Non-pigmented ciliary epithelial cell (primary cell): ENCODE measurements around the gene CLRN1.
"Not testable (repeated sequence)": the region's sequence is repeated elsewhere in the genome, so short reads cannot be mapped to it uniquely, and the experiment has no call there.

Experiments
- DNase-seq: peaks from one replicate; pipeline ENCODE4 v3.0.0-alpha.2; 2010; ENCODE audit warnings: low read depth

The CLRN1 gene

GRCh38 chr3:150972366-150973071 lies at the start of gene CLRN1:
TSS of gene CLRN1 (minus strand) at chr3:150972727. CDS start at chr3:150972708, 19 bp downstream.
- no peak for DNase-seq

DNA sequence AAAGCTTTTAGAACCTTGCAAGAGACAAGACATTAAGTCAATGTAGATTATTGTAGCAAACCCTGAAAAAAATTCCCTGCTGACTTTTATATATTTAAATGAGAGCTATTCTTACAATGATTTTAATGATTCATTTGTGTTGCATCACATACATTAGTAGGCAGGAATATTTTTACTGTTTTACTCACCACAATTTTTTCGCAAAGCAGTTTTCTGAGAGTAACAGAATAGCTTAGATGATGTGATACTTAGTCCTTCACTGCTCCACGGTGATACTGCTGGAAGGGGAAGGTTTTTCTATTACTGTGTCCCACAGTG lies 43.9 kb upstream of the CLRN1 start:
- no peak for DNase-seq

DNA sequence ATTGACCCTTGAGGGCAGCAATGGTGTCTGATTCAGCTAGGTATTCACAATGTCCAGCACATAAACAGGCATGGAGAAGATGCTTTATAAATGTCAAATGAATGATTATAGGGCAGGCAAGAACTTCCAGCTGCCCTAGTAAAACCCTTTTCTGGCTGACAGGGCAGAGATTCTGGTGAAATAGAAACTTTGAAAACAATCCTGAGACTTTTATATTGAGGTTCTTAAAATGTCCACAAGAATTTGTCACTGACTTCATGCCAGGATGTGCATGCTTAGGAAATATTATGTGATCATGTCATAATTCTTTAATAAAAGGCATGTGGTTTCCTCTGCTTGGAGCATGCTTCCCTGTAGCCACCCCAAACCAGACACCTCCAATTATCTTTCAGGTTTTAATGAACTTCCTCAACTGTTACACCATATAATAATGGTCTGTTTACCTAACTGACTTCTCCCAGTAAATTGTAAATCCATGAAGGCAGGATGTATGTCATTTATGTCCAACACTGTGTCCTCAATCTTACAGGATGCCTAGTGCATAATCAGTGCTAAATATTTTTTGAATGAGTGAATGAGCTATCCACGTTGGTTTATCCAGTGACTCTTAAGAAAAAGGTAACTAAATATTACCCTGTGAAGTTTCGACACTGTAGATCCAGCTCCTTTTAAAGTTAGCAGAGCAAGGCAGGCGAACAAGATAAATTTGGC lies 43.4 kb upstream of the CLRN1 start:
- DNase-seq, result no peak

- DNase-seq, result no peak
These were observed 42.7 kb upstream of the CLRN1 start for GRCh38 chr3:151015181-151015580.

DNA sequence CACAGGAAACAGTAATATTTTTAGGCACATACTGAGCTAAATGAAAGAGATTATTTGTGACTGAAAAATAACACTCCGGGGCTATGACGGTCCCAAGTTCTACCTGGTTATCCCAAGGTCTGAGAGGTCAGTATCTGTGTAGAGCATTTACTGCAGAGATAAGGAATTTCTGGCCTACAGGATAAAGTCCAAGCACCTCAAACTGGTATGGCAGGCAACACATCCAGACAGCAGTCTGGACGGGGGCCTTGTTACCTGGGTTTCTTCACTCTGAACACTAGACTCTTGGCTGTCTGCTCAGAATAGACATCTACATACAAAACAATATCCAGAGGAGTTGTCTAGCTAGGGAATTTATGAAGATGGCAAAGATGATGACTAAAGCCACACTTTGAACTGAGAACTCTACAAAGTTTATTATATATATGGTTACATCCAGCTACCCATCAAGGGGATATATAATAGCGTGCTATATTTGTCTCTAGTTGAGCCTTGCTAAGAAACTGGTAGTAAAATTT lies 42.0 kb upstream of the CLRN1 start:
- no peak for DNase-seq

- no peak for DNase-seq
These were observed 40.2 kb upstream of the CLRN1 start for GRCh38 chr3:151012753-151013152.

DNA sequence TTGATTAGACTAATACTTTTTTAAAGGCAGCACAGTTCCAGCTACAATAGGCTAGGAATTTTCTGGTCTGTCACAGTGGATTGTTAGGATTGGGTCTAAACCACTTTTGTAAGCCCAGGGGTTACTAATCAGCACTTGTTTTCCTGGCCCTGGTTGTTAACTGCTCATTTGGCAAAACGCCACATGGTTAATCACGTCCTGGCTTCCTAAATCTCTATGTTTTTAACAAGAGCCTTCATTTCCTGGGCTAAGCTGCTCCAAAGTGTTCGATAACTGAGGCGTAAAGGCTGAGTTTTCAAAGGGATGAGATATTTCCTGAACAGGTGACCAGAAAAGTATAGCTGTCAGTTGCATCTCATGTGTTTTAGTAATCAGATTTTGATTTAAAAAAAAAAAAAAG lies 38.9 kb upstream of the CLRN1 start:
- DNase-seq, result peak; percentile 24

DNA sequence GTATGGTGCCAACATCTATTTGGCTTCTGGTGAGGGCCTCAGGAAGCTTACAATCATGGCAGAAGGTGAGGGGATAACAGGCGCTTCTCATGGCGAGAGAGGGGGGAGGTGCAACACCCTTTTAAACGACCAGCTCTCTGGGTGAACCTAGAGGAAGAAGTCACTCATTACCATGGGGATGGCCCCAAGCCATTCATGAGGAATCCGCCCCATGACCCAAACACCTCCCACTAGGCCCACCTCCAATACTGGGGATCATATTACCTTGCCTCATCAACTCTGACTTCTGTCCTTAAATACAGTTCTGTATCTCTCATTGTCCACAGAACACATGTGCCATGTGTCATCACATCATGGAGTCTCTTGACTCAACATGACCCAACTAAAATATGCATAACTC lies 37.5 kb upstream of the CLRN1 start:
- no peak for DNase-seq

GRCh38 chr3:151009430-151009829 lies 36.9 kb upstream of the CLRN1 start:
- no peak for DNase-seq

- DNase-seq, result peak; percentile 23
These were observed 36.2 kb upstream of the CLRN1 start for GRCh38 chr3:151008699-151009098.

DNA sequence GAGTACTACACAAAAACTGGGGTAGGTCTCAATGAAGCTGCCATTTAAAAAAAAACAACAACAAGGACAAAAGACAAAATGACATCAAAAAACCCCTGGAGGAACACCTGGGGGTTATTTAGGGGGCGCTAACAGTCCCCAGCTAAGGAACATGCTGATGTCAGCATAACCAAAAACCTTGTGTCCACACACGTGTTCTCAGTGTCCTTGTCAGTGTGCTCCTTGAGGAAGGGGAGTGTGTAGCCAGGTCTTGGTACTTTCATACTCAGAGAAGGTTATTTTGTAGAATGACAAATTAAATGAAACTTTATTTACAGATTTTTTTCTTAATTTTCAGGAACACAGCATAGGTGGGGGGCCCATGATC lies 31.2 kb upstream of the CLRN1 start:
- no peak for DNase-seq

DNA sequence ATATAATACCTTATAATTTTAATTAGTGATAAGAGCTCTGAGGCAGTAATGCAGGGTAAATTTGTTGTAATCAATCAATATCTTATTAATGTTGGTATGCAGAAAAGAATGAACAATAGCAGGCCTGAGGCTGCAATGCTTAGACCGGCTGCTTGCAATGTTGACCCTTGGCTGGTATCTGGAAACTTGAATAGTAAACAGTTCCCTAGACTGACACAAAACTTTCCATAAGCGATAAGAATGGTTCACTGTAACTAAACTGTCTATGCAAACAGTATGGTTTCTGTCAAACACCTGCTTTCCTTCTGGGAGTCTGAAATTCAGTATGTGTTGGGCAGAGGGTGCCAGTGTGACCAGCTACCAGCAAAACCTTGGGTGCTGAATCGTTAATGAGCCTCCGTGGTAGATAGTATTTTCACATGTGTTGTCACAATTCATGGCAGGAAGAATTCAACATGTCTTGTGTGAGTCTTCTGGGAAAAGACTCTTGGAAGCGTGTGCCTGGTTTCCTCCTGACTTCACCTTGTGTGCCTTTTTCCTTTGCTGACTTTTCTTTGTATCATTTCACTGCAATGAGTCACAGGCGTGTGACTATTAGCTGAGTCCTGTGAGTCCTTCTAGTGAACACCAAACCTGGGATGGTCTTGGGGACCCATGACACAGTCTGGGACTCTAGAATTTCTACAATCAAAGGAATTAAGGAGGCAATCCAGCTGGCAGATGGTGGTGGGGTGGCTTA lies 30.7 kb upstream of the CLRN1 start:
- DNase-seq, result peak; percentile 26

GRCh38 chr3:151002003-151002981 lies 29.8 kb upstream of the CLRN1 start:
- DNase-seq, result no peak

DNA sequence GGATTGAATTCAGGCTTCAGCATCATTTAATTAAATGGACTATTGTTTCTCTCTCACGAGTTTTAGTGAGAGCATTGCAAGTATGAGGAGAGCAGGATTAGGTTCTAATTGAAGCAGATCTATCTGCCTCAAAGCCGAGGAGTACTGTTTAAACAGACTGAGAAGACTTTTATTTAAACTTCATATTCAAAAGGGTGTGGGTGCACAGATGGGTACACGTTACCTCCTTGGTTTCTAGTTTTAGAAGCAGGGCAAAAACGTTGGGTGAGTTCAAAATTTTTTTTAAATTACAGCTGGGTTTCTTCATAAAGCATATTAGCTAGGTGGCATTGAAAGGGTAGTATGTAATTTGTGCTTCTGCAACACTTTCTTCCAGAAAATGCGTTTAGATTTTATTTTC lies 26.5 kb upstream of the CLRN1 start:
- DNase-seq, result no peak

DNA sequence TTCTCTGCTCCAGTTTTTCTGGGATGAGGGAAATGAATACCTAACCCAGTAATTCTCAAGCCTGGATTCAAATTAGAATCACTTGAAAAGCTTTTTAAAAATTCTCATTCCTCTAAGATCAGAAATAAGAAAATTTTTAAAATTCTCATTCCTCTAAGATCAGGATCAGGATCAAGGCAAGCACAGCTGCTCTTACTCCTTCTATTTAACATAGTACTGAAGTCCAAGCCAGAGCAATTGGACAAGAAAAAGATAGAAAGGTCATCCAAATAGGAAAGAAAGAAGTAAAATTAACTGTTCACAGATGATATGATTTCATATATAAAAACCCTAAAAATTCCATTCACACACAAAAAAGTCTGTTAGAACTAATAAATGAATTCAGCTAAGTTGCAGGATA lies 24.2 kb upstream of the CLRN1 start:
- no peak for DNase-seq

DNA sequence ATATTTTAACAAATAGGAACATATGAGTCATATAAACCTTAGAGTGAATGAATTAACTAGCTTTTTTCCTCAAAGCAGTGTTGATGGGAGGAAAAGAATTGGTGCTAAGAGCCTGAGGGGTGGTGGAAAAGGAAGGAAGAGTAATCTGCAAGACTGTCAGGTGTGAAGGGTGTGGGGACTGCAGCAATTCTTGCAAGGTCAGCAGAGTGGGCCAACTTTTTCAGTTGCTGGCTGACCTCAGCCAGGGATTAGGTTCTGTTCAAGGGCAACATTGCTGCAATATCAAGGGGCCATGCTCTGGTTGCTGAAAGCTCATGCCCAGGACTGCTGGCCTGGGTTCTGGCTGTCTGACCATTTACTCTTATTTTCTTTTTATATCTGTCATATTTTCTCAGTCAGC lies 23.0 kb upstream of the CLRN1 start:
- DNase-seq, result no peak

DNA sequence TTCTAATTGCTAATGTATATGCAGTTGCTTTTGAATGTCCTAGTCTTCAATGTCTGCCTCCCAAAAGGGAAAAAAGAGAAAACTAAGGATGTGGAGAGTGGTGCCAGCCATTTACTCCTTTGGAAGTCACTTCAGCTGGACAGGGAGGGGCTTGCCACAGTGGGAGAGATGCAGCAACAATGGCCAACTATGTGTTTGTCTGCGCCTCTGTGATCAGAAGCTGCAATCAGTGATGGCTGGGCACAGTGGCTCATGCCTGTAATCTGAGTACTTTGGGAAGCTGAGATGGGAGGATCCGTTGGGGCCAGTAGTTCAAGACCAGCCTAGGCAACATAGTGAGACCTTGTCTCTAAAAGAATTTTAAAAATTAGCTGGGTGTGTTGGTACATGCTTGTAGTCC lies 16.7 kb upstream of the CLRN1 start:
- no peak for DNase-seq

DNA sequence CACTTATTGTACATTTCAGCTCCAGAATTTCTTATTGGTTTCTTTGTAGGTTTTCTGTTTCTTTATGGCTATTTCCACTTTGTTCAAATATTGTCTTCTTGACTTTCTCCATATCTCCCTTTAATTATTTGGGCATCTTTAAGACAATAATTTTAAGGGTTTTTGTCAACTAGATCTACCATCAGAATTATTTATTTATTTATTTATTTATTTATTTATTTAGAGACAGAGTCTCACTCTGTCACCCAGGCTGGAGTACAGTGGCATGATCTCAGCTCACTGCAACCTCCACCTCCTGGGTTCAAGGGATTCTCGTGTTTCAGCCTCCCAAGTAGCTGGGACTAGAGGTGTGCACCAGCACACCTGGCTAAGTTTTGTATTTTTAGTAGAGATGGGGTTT lies 15.9 kb upstream of the CLRN1 start:
- DNase-seq, result not testable (repeated sequence)

- DNase-seq, result no peak
These were observed 13.2 kb upstream of the CLRN1 start for GRCh38 chr3:150985711-150986110.

DNA sequence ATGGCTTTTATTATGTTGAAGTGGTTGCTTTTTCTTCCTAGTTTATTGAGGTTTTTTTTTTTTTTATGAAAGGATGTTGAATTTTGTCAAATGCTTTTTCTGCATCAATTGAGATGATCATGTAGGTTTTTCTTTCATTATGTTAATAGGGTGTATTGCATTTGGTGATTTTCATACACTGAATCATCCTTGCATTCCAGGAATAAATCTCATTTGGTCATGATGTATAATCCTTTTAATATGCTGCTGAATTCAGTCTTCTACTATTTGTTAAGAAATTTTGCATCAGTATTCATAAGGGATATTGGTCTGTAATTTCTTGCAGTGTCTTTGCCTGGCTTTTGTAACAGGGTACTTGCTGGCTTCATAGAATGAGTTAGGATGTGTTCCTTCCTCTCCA lies 11.5 kb upstream of the CLRN1 start:
- no peak for DNase-seq

GRCh38 chr3:150978566-150979148 lies 6.1 kb upstream of the CLRN1 start:
- no peak for DNase-seq

- no peak for DNase-seq
These were observed 3.5 kb upstream of the CLRN1 start for GRCh38 chr3:150975992-150976368.
